ENCODE measurements around the gene FBXO24.

Gene FBXO24

DNA sequence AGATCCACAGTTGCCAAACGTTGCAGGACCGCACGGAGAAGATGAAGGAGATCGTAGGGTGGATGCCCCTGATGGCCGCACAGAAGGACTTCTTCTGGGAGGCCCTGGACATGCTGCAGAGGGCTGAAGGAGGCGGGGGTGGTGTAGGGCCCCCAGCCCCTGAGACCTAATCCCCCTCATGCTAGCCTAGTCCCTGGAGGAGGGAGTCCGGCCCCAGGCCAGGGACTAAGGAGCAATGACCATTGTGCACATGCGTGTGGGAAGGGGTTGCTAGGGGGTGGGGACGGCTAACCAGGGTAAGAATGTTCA lies 14.6 kb downstream of the FBXO24 start:
- Histone ChIP-seq H3K4me3 (ENCODE audit: low read length, poor library complexity, severe bottlenecking) (no peak overlapping the region), H3K27me3 (ENCODE audit: insufficient read depth, low read length, poor library complexity, severe bottlenecking) (no peaks in the 10 kb centered on the region), H4K20me1 (ENCODE audit: insufficient read depth, low read length, poor library complexity, severe bottlenecking) (no peaks in the 10 kb centered on the region), H2AFZ (ENCODE audit: low read length) (no peak overlapping the region), H3K36me3 (ENCODE audit: insufficient read depth, low read length) (no peaks in the 10 kb centered on the region), H3K4me2 (ENCODE audit: low read depth, low read length, poor library complexity, severe bottlenecking) (no peak overlapping the region), H3F3A (ENCODE audit: low read depth) (no peaks in the 10 kb centered on the region), H3K9me3 (ENCODE audit: insufficient read depth, low read depth, low read length) (no peaks in the 10 kb centered on the region), H3K4me1 (ENCODE audit: insufficient read depth, low read length, poor library complexity, severe bottlenecking) (peaks cover 25% of the 10 kb centered on the region), H3K9ac (ENCODE audit: low read depth, low read length, poor library complexity, severe bottlenecking) (no peak overlapping the region), H3K9me2 (replicated peaks; ENCODE audit: low read depth, low read length) (no peaks in the 10 kb centered on the region), H3K79me2 (ENCODE audit: insufficient read depth, low read length) (peaks cover 6% of the 10 kb centered on the region; the same call in 1 of the 2 replicates)
- no peak for TF ChIP-seq EZH2phosphoT487 (IDR thresholded peaks at IDR 0.05; ENCODE audit: borderline replicate concordance)
- TF ChIP-seq, protein P1, sequence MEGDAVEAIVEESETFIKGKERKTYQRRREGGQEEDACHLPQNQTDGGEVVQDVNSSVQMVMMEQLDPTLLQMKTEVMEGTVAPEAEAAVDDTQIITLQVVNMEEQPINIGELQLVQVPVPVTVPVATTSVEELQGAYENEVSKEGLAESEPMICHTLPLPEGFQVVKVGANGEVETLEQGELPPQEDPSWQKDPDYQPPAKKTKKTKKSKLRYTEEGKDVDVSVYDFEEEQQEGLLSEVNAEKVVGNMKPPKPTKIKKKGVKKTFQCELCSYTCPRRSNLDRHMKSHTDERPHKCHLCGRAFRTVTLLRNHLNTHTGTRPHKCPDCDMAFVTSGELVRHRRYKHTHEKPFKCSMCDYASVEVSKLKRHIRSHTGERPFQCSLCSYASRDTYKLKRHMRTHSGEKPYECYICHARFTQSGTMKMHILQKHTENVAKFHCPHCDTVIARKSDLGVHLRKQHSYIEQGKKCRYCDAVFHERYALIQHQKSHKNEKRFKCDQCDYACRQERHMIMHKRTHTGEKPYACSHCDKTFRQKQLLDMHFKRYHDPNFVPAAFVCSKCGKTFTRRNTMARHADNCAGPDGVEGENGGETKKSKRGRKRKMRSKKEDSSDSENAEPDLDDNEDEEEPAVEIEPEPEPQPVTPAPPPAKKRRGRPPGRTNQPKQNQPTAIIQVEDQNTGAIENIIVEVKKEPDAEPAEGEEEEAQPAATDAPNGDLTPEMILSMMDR (conservative IDR thresholded peaks at IDR 0.05; ENCODE audit: low read length): no peak

DNA sequence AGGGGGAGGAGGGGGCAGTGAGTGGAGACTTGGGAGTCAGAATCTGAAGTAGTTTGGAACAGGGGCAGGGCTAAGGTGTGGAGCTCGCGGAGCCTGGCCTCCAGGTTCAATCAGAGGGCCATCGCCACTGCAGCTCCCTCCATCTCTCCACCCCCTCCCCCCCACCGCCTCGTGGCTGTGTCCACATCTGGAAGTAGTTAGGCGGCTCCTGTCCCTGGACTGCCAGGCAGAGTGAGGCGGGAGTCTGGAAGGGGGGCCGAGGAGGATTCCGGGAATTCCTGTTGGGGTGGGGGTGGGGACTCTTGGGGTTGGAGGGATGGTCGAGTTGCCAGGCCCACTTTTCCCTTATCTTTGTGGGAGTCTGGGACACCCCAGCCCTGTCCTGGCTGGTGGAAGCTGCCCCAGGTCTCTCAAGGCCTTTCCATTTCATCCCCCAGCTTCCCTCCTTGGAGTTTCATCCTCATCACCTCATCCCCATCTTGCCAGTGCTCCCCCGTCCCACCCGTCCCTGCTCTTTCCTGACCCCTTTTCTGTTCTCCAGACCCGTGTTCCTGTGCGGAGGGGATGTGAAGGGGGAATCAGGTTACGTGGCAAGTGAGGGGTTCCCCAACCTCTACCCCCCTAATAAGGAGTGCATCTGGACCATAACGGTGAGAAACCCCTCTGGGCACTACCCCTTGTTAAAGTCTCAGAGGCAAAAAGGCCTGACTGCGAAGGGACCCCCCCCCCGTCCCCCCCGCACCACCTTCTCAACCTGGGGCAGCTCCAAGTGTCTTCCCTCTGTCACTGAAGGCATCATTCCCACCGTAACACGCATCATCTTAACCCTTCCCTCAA lies 17.0 kb downstream of the FBXO24 start:
- no peaks in the 10 kb centered on the region for H3K27me3 ChIP-seq (ENCODE audit: insufficient read depth, low read length, poor library complexity, severe bottlenecking)
- H3K9ac ChIP-seq (ENCODE audit: low read depth, low read length, poor library complexity, severe bottlenecking): peak overlapping the region; percentile 79
- peak overlapping the region; percentile 81 for H3K4me3 ChIP-seq (ENCODE audit: low read length, poor library complexity, severe bottlenecking)
- H2AFZ ChIP-seq (ENCODE audit: low read length): no peak overlapping the region
- H3K36me3 ChIP-seq (ENCODE audit: insufficient read depth, low read length): no peaks in the 10 kb centered on the region
- TF ChIP-seq EZH2phosphoT487 (IDR thresholded peaks at IDR 0.05; ENCODE audit: borderline replicate concordance): no peak
- TF ChIP-seq, protein P1 (conservative IDR thresholded peaks at IDR 0.05; ENCODE audit: low read length): no peak
- no peaks in the 10 kb centered on the region for H3K9me3 ChIP-seq (ENCODE audit: insufficient read depth, low read depth, low read length)
- H3K4me1 ChIP-seq (ENCODE audit: insufficient read depth, low read length, poor library complexity, severe bottlenecking): peaks cover 25% of the 10 kb centered on the region
- no peaks in the 10 kb centered on the region for H3F3A ChIP-seq (ENCODE audit: low read depth)
- H3K9me2 ChIP-seq (replicated peaks; ENCODE audit: low read depth, low read length): no peaks in the 10 kb centered on the region
- peak overlapping the region; percentile 86 for H3K4me2 ChIP-seq (ENCODE audit: low read depth, low read length, poor library complexity, severe bottlenecking)
- peaks cover 6% of the 10 kb centered on the region; the same call in 1 of the 2 replicates for H3K79me2 ChIP-seq (ENCODE audit: insufficient read depth, low read length)
- no peaks in the 10 kb centered on the region for H4K20me1 ChIP-seq (ENCODE audit: insufficient read depth, low read length, poor library complexity, severe bottlenecking)

DNA sequence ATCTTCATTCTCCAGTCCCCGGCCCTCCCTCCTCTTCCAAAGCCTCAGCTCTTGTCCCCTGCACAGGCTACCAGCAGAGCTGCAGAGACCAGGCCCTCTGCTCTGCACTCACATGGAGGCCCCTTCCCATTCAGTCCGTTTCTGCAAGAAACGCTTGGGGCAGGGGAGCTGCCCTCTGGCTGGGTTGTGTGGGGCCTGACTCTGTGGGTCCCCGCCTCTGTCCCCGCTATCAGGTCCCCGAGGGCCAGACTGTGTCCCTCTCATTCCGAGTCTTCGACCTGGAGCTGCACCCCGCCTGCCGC lies 17.5 kb downstream of the FBXO24 start:
- peak overlapping the region; percentile 81 for H3K4me3 ChIP-seq (ENCODE audit: low read length, poor library complexity, severe bottlenecking)
- peak overlapping the region; percentile 86 for H3K4me2 ChIP-seq (ENCODE audit: low read depth, low read length, poor library complexity, severe bottlenecking)
- H3K4me1 ChIP-seq (ENCODE audit: insufficient read depth, low read length, poor library complexity, severe bottlenecking): peaks cover 20% of the 10 kb centered on the region

More for the DNA sequence above, 17.5 kb downstream of the FBXO24 start:
- TF ChIP-seq EZH2phosphoT487 (IDR thresholded peaks at IDR 0.05; ENCODE audit: borderline replicate concordance): no peak
- TF ChIP-seq, protein P1 (conservative IDR thresholded peaks at IDR 0.05; ENCODE audit: low read length): no peak
- H3K9me2 ChIP-seq (replicated peaks; ENCODE audit: low read depth, low read length): no peaks in the 10 kb centered on the region
- no peaks in the 10 kb centered on the region for H3K27me3 ChIP-seq (ENCODE audit: insufficient read depth, low read length, poor library complexity, severe bottlenecking)
- H3K79me2 ChIP-seq (ENCODE audit: insufficient read depth, low read length): peaks cover 6% of the 10 kb centered on the region; the same call in 1 of the 2 replicates
- no peaks in the 10 kb centered on the region for H3F3A ChIP-seq (ENCODE audit: low read depth)
- H3K36me3 ChIP-seq (ENCODE audit: insufficient read depth, low read length): no peaks in the 10 kb centered on the region
- no peaks in the 10 kb centered on the region for H4K20me1 ChIP-seq (ENCODE audit: insufficient read depth, low read length, poor library complexity, severe bottlenecking)
- H3K9me3 ChIP-seq (ENCODE audit: insufficient read depth, low read depth, low read length): no peaks in the 10 kb centered on the region
- H3K9ac ChIP-seq (ENCODE audit: low read depth, low read length, poor library complexity, severe bottlenecking): peak overlapping the region; percentile 79
- peak overlapping the region; percentile 89 for H2AFZ ChIP-seq (ENCODE audit: low read length)

Measured in Loucy (cell line).